Rectal smooth muscle tissue (tissue), 1 donor: Measurements from ENCODE around the gene AP1M1.

Source experiments
- H3K27ac ChIP-seq: one replicate; pipeline ENCODE4 v1.7.0; 2013; ENCODE audit warnings: low read depth, low read length, inconsistent platforms
- H3K27me3 ChIP-seq: one replicate; pipeline ENCODE4 v1.7.0; 2013; ENCODE audit warnings: low read length; ENCODE audit not compliant: control insufficient read depth, insufficient read depth
- H3K36me3 ChIP-seq: one replicate; pipeline ENCODE4 v1.7.0; 2013; ENCODE audit warnings: low read length; ENCODE audit not compliant: control insufficient read depth, insufficient read depth
- H3K4me1 ChIP-seq: one replicate; pipeline ENCODE4 v1.7.0; 2013; ENCODE audit warnings: low read length; ENCODE audit not compliant: control insufficient read depth, insufficient read depth
- H3K4me3 ChIP-seq: one replicate; pipeline ENCODE4 v1.7.0; 2013; ENCODE audit warnings: low read length
- H3K9ac ChIP-seq: one replicate; pipeline ENCODE4 v1.7.0; 2013; ENCODE audit warnings: low read length

The AP1M1 gene

DNA sequence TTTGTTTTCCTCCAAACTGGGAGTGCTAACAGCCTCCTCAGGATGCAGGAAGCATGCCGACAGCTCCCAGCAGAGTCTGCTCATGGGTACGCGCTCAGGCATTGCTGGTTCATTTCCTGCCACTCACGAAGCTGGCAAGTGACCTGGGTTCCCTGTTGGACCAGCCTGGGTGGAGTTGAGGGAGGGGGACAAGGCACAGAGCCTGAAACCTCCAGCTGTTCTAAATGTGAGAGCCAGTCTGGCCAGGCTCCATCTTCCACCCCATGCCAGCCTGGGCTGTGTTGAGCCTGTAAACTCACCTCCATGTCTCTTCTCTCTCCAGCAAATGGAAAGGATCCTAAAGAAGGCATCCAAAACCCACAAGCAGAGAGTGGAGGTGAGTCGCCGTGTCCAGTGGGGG lies 7.5 kb upstream of the AP1M1 start:
- no peaks in the 10 kb centered on the region for H3K27me3 ChIP-seq
- H3K9ac ChIP-seq = no peak overlapping the region
- no peak overlapping the region for H3K4me3 ChIP-seq
- peaks cover 3% of the 10 kb centered on the region for H3K4me1 ChIP-seq
- H3K36me3 ChIP-seq = peaks cover 23% of the 10 kb centered on the region
- no peak overlapping the region for H3K27ac ChIP-seq

DNA sequence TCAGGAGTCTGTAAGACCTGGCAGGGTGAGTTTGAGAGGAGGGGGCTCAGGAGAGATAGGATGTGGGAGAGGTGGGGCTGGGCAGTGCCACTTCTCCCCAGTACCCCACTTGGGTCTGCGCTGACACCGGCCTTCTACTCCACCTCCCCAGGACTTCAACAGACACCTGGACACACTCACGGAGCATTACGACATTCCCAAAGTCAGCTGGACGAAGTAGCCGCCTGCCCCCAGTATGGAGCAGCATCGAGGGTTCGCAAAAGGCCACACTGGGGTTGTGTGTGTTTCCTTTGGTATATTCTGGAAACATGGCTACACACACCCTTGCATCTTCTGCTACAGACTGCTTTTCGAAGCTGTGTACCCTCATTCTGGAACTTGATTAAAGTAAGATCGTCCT lies 7.0 kb upstream of the AP1M1 start:
- no peak overlapping the region for H3K9ac ChIP-seq
- no peaks in the 10 kb centered on the region for H3K27me3 ChIP-seq
- H3K36me3 ChIP-seq = peaks cover 23% of the 10 kb centered on the region
- H3K4me1 ChIP-seq = peaks cover 3% of the 10 kb centered on the region
- no peak overlapping the region for H3K4me3 ChIP-seq
- no peak overlapping the region for H3K27ac ChIP-seq

- Histone ChIP-seq H3K9ac (no peak overlapping the region), H3K27ac (no peak overlapping the region), H3K36me3 (peaks cover 23% of the 10 kb centered on the region), H3K4me3 (no peak overlapping the region), H3K4me1 (peaks cover 3% of the 10 kb centered on the region), H3K27me3 (no peaks in the 10 kb centered on the region)
Observed at GRCh38 chr19:16191216-16191908, 6.3 kb upstream of the AP1M1 start.

- Histone ChIP-seq H3K4me1 (peaks cover 6% of the 10 kb centered on the region), H3K27me3 (no peaks in the 10 kb centered on the region), H3K27ac (no peak overlapping the region), H3K36me3 (peaks cover 22% of the 10 kb centered on the region), H3K4me3 (no peak overlapping the region), H3K9ac (no peak overlapping the region)
Observed at GRCh38 chr19:16193466-16193865, 4.2 kb upstream of the AP1M1 start.

GRCh38 chr19:16197188-16197621 lies 506 bp upstream of the AP1M1 start:
- H3K9ac ChIP-seq = no peak overlapping the region

GRCh38 chr19:16198370-16198651 lies 600 bp downstream of the AP1M1 start:
- peaks cover 9% of the 10 kb centered on the region for H3K4me1 ChIP-seq
- H3K27ac ChIP-seq = peak overlapping the region; percentile 84
- H3K4me3 ChIP-seq = peak overlapping the region; percentile 99
- H3K9ac ChIP-seq = no peak overlapping the region
- no peaks in the 10 kb centered on the region for H3K27me3 ChIP-seq
- H3K36me3 ChIP-seq = peaks cover 9% of the 10 kb centered on the region

More at GRCh38 chr19:16197188-16197621, 506 bp upstream of the AP1M1 start:
- Histone ChIP-seq H3K36me3 (peaks cover 2% of the 10 kb centered on the region), H3K27me3 (no peaks in the 10 kb centered on the region), H3K27ac (peak overlapping the region; percentile 80), H3K4me1 (peaks cover 9% of the 10 kb centered on the region), H3K4me3 (peak overlapping the region; percentile 99)

DNA sequence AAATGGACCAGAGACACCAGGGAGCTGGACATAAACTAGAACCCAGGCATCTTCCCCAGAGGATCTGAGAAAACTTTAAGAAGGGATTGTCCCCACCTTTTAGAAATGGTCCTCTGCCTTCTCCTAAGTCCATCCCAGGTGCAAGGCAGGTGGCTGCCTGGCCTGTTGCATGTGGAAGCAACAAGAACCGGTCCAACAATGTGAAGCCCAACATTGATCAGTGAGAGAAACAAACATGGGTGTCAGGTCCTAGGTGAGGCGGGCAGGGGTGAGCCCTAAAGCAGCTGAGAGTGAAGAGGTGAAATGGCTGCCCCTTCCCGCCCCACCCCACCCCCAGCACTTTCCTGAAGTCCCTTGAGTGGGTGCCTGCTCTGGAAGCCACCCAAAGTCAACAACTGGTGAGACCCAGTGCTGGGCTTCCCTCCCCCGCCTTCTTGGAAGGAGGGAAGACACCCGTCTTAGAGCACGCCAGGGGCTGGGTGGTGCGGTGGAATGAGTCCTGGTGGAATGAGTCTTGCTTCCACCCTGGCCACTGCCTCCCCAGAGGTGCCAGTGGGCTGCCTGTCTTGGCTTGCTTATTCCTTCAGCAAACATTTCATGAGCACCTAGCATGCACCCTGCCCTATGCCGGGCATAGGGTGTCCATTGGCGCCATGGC lies 1.7 kb downstream of the AP1M1 start:
- no peaks in the 10 kb centered on the region for H3K27me3 ChIP-seq
- no peak overlapping the region for H3K4me3 ChIP-seq
- peaks cover 17% of the 10 kb centered on the region for H3K36me3 ChIP-seq
- H3K27ac ChIP-seq = no peak overlapping the region
- peaks cover 9% of the 10 kb centered on the region for H3K4me1 ChIP-seq
- no peak overlapping the region for H3K9ac ChIP-seq

DNA sequence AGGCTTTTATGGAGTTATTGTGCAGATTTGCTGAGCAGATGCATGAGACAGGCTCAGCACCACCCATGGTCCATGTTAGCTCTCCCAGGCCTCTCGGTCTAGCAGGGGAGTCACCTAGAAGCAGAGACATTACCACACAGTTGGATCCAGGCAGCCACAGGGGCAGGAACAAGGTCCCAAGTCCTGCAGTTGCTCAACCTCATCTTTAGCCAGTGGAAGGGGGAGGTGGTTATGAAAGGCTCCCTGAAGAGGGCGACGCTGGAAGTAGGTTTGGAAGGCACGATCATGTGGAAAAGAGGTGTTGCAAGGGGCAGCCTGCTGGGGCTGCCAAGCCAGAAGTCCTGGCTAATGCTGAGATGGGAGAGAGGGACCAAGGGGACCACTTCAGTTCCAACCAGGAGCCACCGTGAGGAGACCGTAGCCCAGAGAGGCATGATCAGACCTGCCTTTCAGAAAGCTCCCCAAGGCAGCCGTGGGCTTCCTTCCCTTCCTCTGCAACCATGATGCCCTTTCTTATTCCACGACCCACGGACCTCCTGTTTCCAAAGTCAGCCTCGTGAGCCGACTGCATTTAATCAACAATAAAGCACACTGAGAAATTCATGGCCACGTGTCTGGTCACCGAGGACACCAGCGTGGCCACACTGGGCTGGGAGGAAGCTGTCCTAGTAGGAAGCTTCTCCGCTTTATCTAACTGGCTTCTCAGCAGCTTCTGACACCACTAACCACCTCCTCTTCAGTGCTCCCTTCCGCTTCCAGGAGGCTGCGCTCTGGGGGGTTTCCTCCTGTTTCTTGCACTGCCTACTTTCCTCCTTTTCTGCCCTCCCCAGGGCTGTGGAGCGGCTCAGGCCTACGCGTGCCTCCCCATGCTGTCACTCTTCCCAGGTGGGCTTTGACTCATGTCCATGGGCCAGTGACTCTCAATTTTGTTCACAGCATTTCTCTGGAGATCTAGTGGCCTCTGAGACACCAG lies 2.6 kb downstream of the AP1M1 start:
- no peak overlapping the region for H3K4me3 ChIP-seq

DNA sequence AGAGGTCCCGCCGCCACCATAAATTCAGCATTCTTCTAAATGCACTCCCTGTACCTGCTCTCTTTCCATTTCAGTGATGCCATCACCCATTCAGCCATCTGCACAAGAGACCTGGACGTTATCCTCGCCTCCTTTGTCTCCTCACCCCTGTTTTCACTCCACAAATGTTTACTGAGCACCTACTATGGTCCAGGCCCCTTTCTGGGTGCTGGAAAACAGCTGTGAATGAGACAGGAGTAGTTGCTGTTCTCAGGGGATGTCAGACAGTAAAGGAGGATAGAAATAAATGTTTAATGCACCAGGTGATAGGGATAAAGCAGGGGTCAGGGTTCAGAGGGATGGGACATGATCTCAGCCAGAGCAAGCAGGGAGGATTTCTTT lies 3.3 kb downstream of the AP1M1 start:
- no peaks in the 10 kb centered on the region for H3K27me3 ChIP-seq
- no peak overlapping the region for H3K4me3 ChIP-seq
- H3K4me1 ChIP-seq = peaks cover 9% of the 10 kb centered on the region
- peaks cover 25% of the 10 kb centered on the region for H3K36me3 ChIP-seq
- H3K27ac ChIP-seq = no peak overlapping the region
- no peak overlapping the region for H3K9ac ChIP-seq

More for the DNA sequence above, 2.6 kb downstream of the AP1M1 start:
- H3K9ac ChIP-seq = no peak overlapping the region
- H3K27ac ChIP-seq = no peak overlapping the region
- H3K36me3 ChIP-seq = peaks cover 20% of the 10 kb centered on the region
- no peaks in the 10 kb centered on the region for H3K27me3 ChIP-seq
- peaks cover 9% of the 10 kb centered on the region for H3K4me1 ChIP-seq

GRCh38 chr19:16202320-16203255 lies 4.9 kb downstream of the AP1M1 start:
- H3K4me3 ChIP-seq = no peak overlapping the region
- H3K27me3 ChIP-seq = no peaks in the 10 kb centered on the region
- H3K27ac ChIP-seq = no peak overlapping the region
- no peak overlapping the region for H3K9ac ChIP-seq
- peaks cover 30% of the 10 kb centered on the region for H3K36me3 ChIP-seq
- H3K4me1 ChIP-seq = peaks cover 3% of the 10 kb centered on the region

GRCh38 chr19:16203256-16204004 lies 5.7 kb downstream of the AP1M1 start:
- Histone ChIP-seq H3K4me1 (peaks cover 3% of the 10 kb centered on the region), H3K36me3 (peaks cover 35% of the 10 kb centered on the region), H3K27ac (no peak overlapping the region), H3K4me3 (no peak overlapping the region), H3K9ac (no peak overlapping the region), H3K27me3 (no peaks in the 10 kb centered on the region)
